Karpas-422 (cell line): Measurements from ENCODE around the gene AGFG1. TPM values are rescaled to one million over a fixed set of nuclear protein-coding genes. Genes with fewer than 3 reads are reported as not detected.
A peak's percentile ranks its signal among the peaks of the same experiment; 100 is the strongest.

Experiments
- DNase-seq: peaks from one replicate; pipeline ENCODE4 v3.0.0-alpha.2; 2015
- H2AFZ ChIP-seq: fragments of 200-600 bp; sonication (generic); 2 replicates; pipeline ENCODE4 v1.6.1; 2014; ENCODE audit warnings: antibody characterized with exemption, low read length, mixed read lengths
- H3K27ac ChIP-seq: fragments of 200-600 bp; sonication (generic); 2 replicates; pipeline ENCODE4 v1.5.1; 2014; ENCODE audit warnings: mild to moderate bottlenecking, low read length, moderate library complexity
- H3K27me3 ChIP-seq: fragments of 200-600 bp; sonication (generic); 2 replicates; pipeline ENCODE4 v1.6.1; 2014; ENCODE audit warnings: low read length, mixed read lengths
- H3K36me3 ChIP-seq: fragments of 200-600 bp; sonication (generic); 2 replicates; pipeline ENCODE4 v1.6.1; 2014; ENCODE audit warnings: low read length, mixed read lengths; ENCODE audit not compliant: insufficient read depth
- H3K4me1 ChIP-seq: fragments of 200-600 bp; sonication (generic); 2 replicates; pipeline ENCODE4 v1.6.1; 2014; ENCODE audit warnings: mild to moderate bottlenecking, low read length, mixed read lengths
- H3K4me2 ChIP-seq: fragments of 200-600 bp; sonication (generic); 2 replicates; pipeline ENCODE4 v1.6.1; 2014; ENCODE audit warnings: low read length, low read depth, mild to moderate bottlenecking; ENCODE audit not compliant: poor library complexity, severe bottlenecking
- H3K4me3 ChIP-seq: fragments of 200-600 bp; sonication (generic); 2 replicates; pipeline ENCODE4 v1.5.1; 2014; ENCODE audit warnings: mild to moderate bottlenecking, antibody characterized with exemption, low read length, mixed read lengths
- H3K79me2 ChIP-seq: fragments of 200-600 bp; sonication (generic); 2 replicates; pipeline ENCODE4 v1.6.1; 2014; ENCODE audit warnings: mild to moderate bottlenecking, low read length, mixed read lengths
- H3K9ac ChIP-seq: fragments of 200-600 bp; sonication (generic); 2 replicates; pipeline ENCODE4 v1.6.0; 2014; ENCODE audit warnings: low read length
- H3K9me2 ChIP-seq: fragments of 200-600 bp; sonication (generic), shearing (Covaris generic); replicated peaks from 2 replicates; pipeline ENCODE4 v1.6.0; 2014; ENCODE audit warnings: mild to moderate bottlenecking, low read length, moderate library complexity; ENCODE audit not compliant: insufficient read depth
- H3K9me3 ChIP-seq: fragments of 300-700, 200-600 bp; sonication (generic); 2 replicates; pipeline ENCODE4 v1.6.1; 2014; ENCODE audit warnings: low read length, mixed read lengths
- H4K20me1 ChIP-seq: fragments of 200-600 bp; sonication (generic); 2 replicates; pipeline ENCODE4 v1.6.1; 2014; ENCODE audit warnings: mild to moderate bottlenecking, antibody characterized with exemption, low read length, low read depth; ENCODE audit not compliant: insufficient read depth
- total RNA-seq: library from RNA; depleted of rRNA; stranded (reverse); fragments of >200 nt; shearing (Covaris generic); gene quantifications from 2 replicates; pipeline ENCODE4 v1.2.3, GENCODE V29; 2014; ENCODE audit warnings: low replicate concordance; rRNA removed

AGFG1 gene
- total RNA-seq: 35.6 and 121 TPM in 2 replicates

GRCh38 chr2:227471924-227472264 lies at the start of gene AGFG1:
TSS of gene AGFG1 (plus strand) at chr2:227472156. CDS start at chr2:227472422, 266 bp downstream.
- H4K20me1 ChIP-seq: peaks cover 12% of the 10 kb centered on the region
- H3K9ac ChIP-seq: peak within 1 kb of the TSS; percentile 96
- no peaks in the 10 kb centered on the region for H3K27me3 ChIP-seq
- DNase-seq: peak; percentile 92
- H3K4me2 ChIP-seq: peak within 1 kb of the TSS; percentile 98
- peaks cover 30% of the 10 kb centered on the region for H3K4me1 ChIP-seq
- H3K9me3 ChIP-seq: no peaks in the 10 kb centered on the region
- H2AFZ ChIP-seq: peak within 1 kb of the TSS; percentile 37; the same call in 1 of the 2 replicates
- H3K36me3 ChIP-seq: no peaks in the 10 kb centered on the region
- peak within 1 kb of the TSS; percentile 56; the same call in 1 of the 2 replicates for H3K27ac ChIP-seq
- no peaks in the 10 kb centered on the region for H3K9me2 ChIP-seq
- H3K4me3 ChIP-seq: peak within 1 kb of the TSS; percentile 89
- peaks cover 47% of the 10 kb centered on the region for H3K79me2 ChIP-seq

- no peak overlapping the region for H3K27ac ChIP-seq
- H2AFZ ChIP-seq: no peak overlapping the region
- no peaks in the 10 kb centered on the region for H4K20me1 ChIP-seq
These were observed 48.1 kb upstream of the AGFG1 start for GRCh38 chr2:227423656-227424499.

GRCh38 chr2:227428731-227429285 lies 43.1 kb upstream of the AGFG1 start:
- Histone ChIP-seq H4K20me1 (no peaks in the 10 kb centered on the region), H3K79me2 (no peaks in the 10 kb centered on the region), H3K4me1 (no peaks in the 10 kb centered on the region), H3K36me3 (no peaks in the 10 kb centered on the region), H2AFZ (no peak overlapping the region), H3K9me2 (no peaks in the 10 kb centered on the region), H3K4me3 (no peak overlapping the region), H3K9ac (no peak overlapping the region), H3K9me3 (peaks cover 6% of the 10 kb centered on the region), H3K4me2 (no peak overlapping the region), H3K27me3 (no peaks in the 10 kb centered on the region), H3K27ac (no peak overlapping the region)
- DNase-seq: no peak

More at GRCh38 chr2:227423656-227424499, 48.1 kb upstream of the AGFG1 start:
- Histone ChIP-seq H3K9me2 (no peaks in the 10 kb centered on the region), H3K9ac (no peak overlapping the region), H3K9me3 (no peaks in the 10 kb centered on the region), H3K79me2 (no peaks in the 10 kb centered on the region), H3K4me3 (no peak overlapping the region), H3K27me3 (no peaks in the 10 kb centered on the region), H3K4me2 (no peak overlapping the region), H3K36me3 (no peaks in the 10 kb centered on the region), H3K4me1 (no peaks in the 10 kb centered on the region)
- DNase-seq: no peak

- Histone ChIP-seq H3K4me1 (no peaks in the 10 kb centered on the region), H3K9ac (no peak overlapping the region), H3K9me3 (peaks cover 6% of the 10 kb centered on the region), H3K27ac (no peak overlapping the region), H4K20me1 (no peaks in the 10 kb centered on the region), H3K36me3 (no peaks in the 10 kb centered on the region), H3K4me3 (no peak overlapping the region), H3K79me2 (no peaks in the 10 kb centered on the region), H2AFZ (no peak overlapping the region), H3K9me2 (no peaks in the 10 kb centered on the region), H3K27me3 (no peaks in the 10 kb centered on the region), H3K4me2 (no peak overlapping the region)
- no peak for DNase-seq
These were observed 41.3 kb upstream of the AGFG1 start for GRCh38 chr2:227430639-227431038.

GRCh38 chr2:227433171-227433570 lies 38.8 kb upstream of the AGFG1 start:
- peaks cover 6% of the 10 kb centered on the region for H3K9me3 ChIP-seq
- no peaks in the 10 kb centered on the region for H3K79me2 ChIP-seq
- H3K9ac ChIP-seq: no peak overlapping the region
- no peaks in the 10 kb centered on the region for H3K36me3 ChIP-seq
- no peak for DNase-seq
- H3K4me3 ChIP-seq: no peak overlapping the region
- H3K4me1 ChIP-seq: no peaks in the 10 kb centered on the region
- H3K4me2 ChIP-seq: no peak overlapping the region
- no peak overlapping the region for H3K27ac ChIP-seq
- no peaks in the 10 kb centered on the region for H3K27me3 ChIP-seq
- H4K20me1 ChIP-seq: no peaks in the 10 kb centered on the region
- H2AFZ ChIP-seq: no peak overlapping the region
- no peaks in the 10 kb centered on the region for H3K9me2 ChIP-seq

GRCh38 chr2:227436436-227437174 lies 35.4 kb upstream of the AGFG1 start:
- no peaks in the 10 kb centered on the region for H3K36me3 ChIP-seq
- peaks cover 6% of the 10 kb centered on the region for H3K9me3 ChIP-seq
- no peaks in the 10 kb centered on the region for H4K20me1 ChIP-seq
- H3K4me2 ChIP-seq: no peak overlapping the region
- no peak for DNase-seq
- H3K27me3 ChIP-seq: no peaks in the 10 kb centered on the region
- no peak overlapping the region for H3K9ac ChIP-seq
- H3K9me2 ChIP-seq: no peaks in the 10 kb centered on the region
- H3K4me3 ChIP-seq: no peak overlapping the region
- no peak overlapping the region for H3K27ac ChIP-seq
- H3K79me2 ChIP-seq: no peaks in the 10 kb centered on the region
- H3K4me1 ChIP-seq: no peaks in the 10 kb centered on the region
- H2AFZ ChIP-seq: no peak overlapping the region

- no peak overlapping the region for H3K9ac ChIP-seq
- H2AFZ ChIP-seq: no peak overlapping the region
- H3K4me2 ChIP-seq: no peak overlapping the region
- no peaks in the 10 kb centered on the region for H3K9me2 ChIP-seq
- H3K4me3 ChIP-seq: no peak overlapping the region
- H4K20me1 ChIP-seq: no peaks in the 10 kb centered on the region
- no peaks in the 10 kb centered on the region for H3K36me3 ChIP-seq
- no peaks in the 10 kb centered on the region for H3K4me1 ChIP-seq
- H3K27ac ChIP-seq: no peak overlapping the region
- H3K9me3 ChIP-seq: no peaks in the 10 kb centered on the region
- no peak for DNase-seq
- no peaks in the 10 kb centered on the region for H3K79me2 ChIP-seq
- H3K27me3 ChIP-seq: no peaks in the 10 kb centered on the region
These were observed 32.7 kb upstream of the AGFG1 start for GRCh38 chr2:227439214-227439613.

GRCh38 chr2:227442639-227443038 lies 29.3 kb upstream of the AGFG1 start:
- no peak overlapping the region for H3K4me3 ChIP-seq
- no peak overlapping the region for H3K27ac ChIP-seq
- H2AFZ ChIP-seq: no peak overlapping the region
- H3K9me3 ChIP-seq: no peaks in the 10 kb centered on the region
- H3K4me2 ChIP-seq: no peak overlapping the region
- no peak overlapping the region for H3K9ac ChIP-seq
- no peaks in the 10 kb centered on the region for H3K27me3 ChIP-seq
- no peaks in the 10 kb centered on the region for H3K4me1 ChIP-seq
- no peaks in the 10 kb centered on the region for H3K36me3 ChIP-seq
- no peaks in the 10 kb centered on the region for H3K79me2 ChIP-seq
- no peaks in the 10 kb centered on the region for H3K9me2 ChIP-seq
- no peak for DNase-seq
- H4K20me1 ChIP-seq: no peaks in the 10 kb centered on the region
